ENCODE data around the gene RAB33B.

GRCh38 chr4:139508581-139509237, 54.8 kb downstream of the RAB33B start:
- no peak for TF ChIP-seq NFE2L1 (tag; IDR thresholded peaks at IDR 0.05; ENCODE audit: borderline replicate concordance, low read depth)
- no peak for TF ChIP-seq CTCF (IDR thresholded peaks at IDR 0.05 in 2 of 3, conservative IDR thresholded peaks at IDR 0.05 in 1 of 3; ENCODE audit: insufficient read depth in 2 of 3, low read depth in 1 of 3, low read length in 3 of 3)
- TF ChIP-seq THAP12 (CRISPR knock-in tag; IDR thresholded peaks at IDR 0.05), result no peak
- no peak for TF ChIP-seq IRF2 (CRISPR knock-in tag; IDR thresholded peaks at IDR 0.05)
- TF ChIP-seq MYBL2 (IDR thresholded peaks at IDR 0.05; ENCODE audit: low read depth), result no peak
- no peak for TF ChIP-seq MYBL2 (CRISPR knock-in tag; IDR thresholded peaks at IDR 0.05; ENCODE audit: borderline replicate concordance)
- TF ChIP-seq NFRKB (IDR thresholded peaks at IDR 0.05; ENCODE audit: low read depth), result no peak
- TF ChIP-seq ZNF764 (CRISPR knock-in tag; IDR thresholded peaks at IDR 0.05; ENCODE audit: low read depth), result no peak
- TF ChIP-seq HDAC6 (IDR thresholded peaks at IDR 0.05; ENCODE audit: low read depth, low read length), result no peak

Measured in K562 (cell line).